ENCODE data around the gene CADPS2.
A peak's percentile ranks its signal among the peaks of the same experiment; 100 is the strongest.

CADPS2 gene

GRCh38 chr7:122304319-122304975, 581.8 kb downstream of the CADPS2 start, which contains the start of gene FEZF1:
FEZF1 (minus strand) TSS chr7:122304750; CDS start chr7:122304437, 313 bp downstream.
- TF ChIP-seq CTCF (IDR thresholded peaks at IDR 0.05; ENCODE audit: control insufficient read depth, extremely low read depth, insufficient read depth), result no peak
- peak within 1 kb of the TSS; percentile 39 for H3K4me3 ChIP-seq (ENCODE audit: low read depth, low read length)
- DNase-seq (ENCODE audit: low read depth), result peak; percentile 80

GRCh38 chr7:122303531-122304318, 582.5 kb downstream of the CADPS2 start:
- no peak for TF ChIP-seq CTCF (IDR thresholded peaks at IDR 0.05; ENCODE audit: control insufficient read depth, extremely low read depth, insufficient read depth)
- peak overlapping the region; percentile 39; the same call in 1 of the 2 replicates for H3K4me3 ChIP-seq (ENCODE audit: low read depth, low read length)
- no peak for DNase-seq (ENCODE audit: low read depth)

- TF ChIP-seq CTCF (IDR thresholded peaks at IDR 0.05; ENCODE audit: control insufficient read depth, extremely low read depth, insufficient read depth), result no peak
- DNase-seq (ENCODE audit: low read depth), result no peak
- no peak overlapping the region for H3K4me3 ChIP-seq (ENCODE audit: low read depth, low read length)
Observed at GRCh38 chr7:122302761-122303530, 583.3 kb downstream of the CADPS2 start.

GRCh38 chr7:122301858-122302760, 584.2 kb downstream of the CADPS2 start:
- no peak overlapping the region for H3K4me3 ChIP-seq (ENCODE audit: low read depth, low read length)
- no peak for TF ChIP-seq CTCF (IDR thresholded peaks at IDR 0.05; ENCODE audit: control insufficient read depth, extremely low read depth, insufficient read depth)
- DNase-seq (ENCODE audit: low read depth), result no peak

- DNase-seq (ENCODE audit: low read depth), result no peak
- H3K4me3 ChIP-seq (ENCODE audit: low read depth, low read length), result no peak overlapping the region
- no peak for TF ChIP-seq CTCF (IDR thresholded peaks at IDR 0.05; ENCODE audit: control insufficient read depth, extremely low read depth, insufficient read depth)
Observed at GRCh38 chr7:122300956-122301833, 585.1 kb downstream of the CADPS2 start.

Measured in LNCaP clone FGC (cell line).